ENCODE results near the gene CCDC82. TPM values are rescaled to one million over a fixed set of nuclear protein-coding genes. Genes with fewer than 3 reads are reported as not detected.
A peak's percentile ranks its signal among the peaks of the same experiment; 100 is the strongest.

CCDC82 gene
- total RNA-seq, 1 experiment from 2014 or later: 15.8 TPM

DNA sequence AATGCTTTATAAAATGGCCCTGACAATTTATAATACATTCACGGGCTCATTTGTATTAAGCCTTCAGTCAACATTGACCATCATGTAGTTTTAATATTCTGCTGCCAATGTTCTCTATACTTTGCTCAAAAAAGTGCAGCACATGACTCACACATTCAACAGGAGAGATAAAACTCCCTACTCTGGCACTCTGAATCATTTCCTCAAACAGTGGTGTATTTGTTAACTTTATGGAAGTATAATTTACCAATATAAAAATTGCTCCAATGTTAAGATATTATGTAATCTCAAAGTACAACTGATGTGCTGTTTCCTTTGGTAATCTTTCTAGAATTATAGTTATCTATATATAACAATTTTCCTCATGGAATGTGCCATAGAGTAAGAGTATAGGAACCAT is 86.6 kb downstream of the CCDC82 start:
- Mint-ChIP-seq H3K27ac (ENCODE audit: low read depth, unreplicated experiment) (peak overlapping the region; percentile 89), H3K36me3 (ENCODE audit: insufficient read depth, unreplicated experiment) (no peaks in the 10 kb centered on the region), H3K27me3 (ENCODE audit: insufficient read depth, unreplicated experiment) (no peaks in the 10 kb centered on the region), H3K4me3 (ENCODE audit: unreplicated experiment) (no peak overlapping the region), H3K9me3 (ENCODE audit: unreplicated experiment) (no peaks in the 10 kb centered on the region), H3K4me1 (ENCODE audit: insufficient read depth, unreplicated experiment) (peaks cover 39% of the 10 kb centered on the region)
- BruUV-seq (replicated peaks): no TSS peak
- TF ChIP-seq, protein P1, sequence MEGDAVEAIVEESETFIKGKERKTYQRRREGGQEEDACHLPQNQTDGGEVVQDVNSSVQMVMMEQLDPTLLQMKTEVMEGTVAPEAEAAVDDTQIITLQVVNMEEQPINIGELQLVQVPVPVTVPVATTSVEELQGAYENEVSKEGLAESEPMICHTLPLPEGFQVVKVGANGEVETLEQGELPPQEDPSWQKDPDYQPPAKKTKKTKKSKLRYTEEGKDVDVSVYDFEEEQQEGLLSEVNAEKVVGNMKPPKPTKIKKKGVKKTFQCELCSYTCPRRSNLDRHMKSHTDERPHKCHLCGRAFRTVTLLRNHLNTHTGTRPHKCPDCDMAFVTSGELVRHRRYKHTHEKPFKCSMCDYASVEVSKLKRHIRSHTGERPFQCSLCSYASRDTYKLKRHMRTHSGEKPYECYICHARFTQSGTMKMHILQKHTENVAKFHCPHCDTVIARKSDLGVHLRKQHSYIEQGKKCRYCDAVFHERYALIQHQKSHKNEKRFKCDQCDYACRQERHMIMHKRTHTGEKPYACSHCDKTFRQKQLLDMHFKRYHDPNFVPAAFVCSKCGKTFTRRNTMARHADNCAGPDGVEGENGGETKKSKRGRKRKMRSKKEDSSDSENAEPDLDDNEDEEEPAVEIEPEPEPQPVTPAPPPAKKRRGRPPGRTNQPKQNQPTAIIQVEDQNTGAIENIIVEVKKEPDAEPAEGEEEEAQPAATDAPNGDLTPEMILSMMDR (IDR thresholded peaks at IDR 0.05; ENCODE audit: unreplicated experiment): no peak
- DNase-seq (ENCODE audit: unreplicated experiment): peak; percentile 83
- CTCF ChIA-PET: interaction anchor here (0.7 to 14.6 kb wide), 2 partner anchors 13 to 37 kb away, joined by 3 to 202 read pairs; partner anchors contain the start of gene MAML2
- POLR2A ChIA-PET: interaction anchor here (0.7 to 13.5 kb wide), 6 partner anchors 25 to 1451 kb away, joined by 3 to 217 read pairs (median 12); partner anchors contain the start of gene MAML2
- intact Hi-C loops (cut with micrococcal nuclease): no loop called here

Small RNA genes lying within 50 kb of the gene (microRNA-seq; reads per million reads assigned to microRNA genes)
- gene MIR1260B: 1.7 reads per million, percentile 11 among the genes with 10 or more reads in this experiment

Other genes starting within 250 kb of the CCDC82 start
- 5.3 and 8.6 TPM in 2 replicates for gene MAML2, start 46.7 kb downstream of the CCDC82 start, total RNA-seq (2022)
- gene JRKL, start 101 bp upstream of the CCDC82 start, total RNA-seq (2022): 11.5 and 16.3 TPM in 2 replicates

All from MCF 10A (cell line).